Tibial nerve (tissue), 4 donors: ENCODE measurements around the gene NDRG2. TPM values are rescaled to one million over a fixed set of nuclear protein-coding genes. Genes with fewer than 3 reads are reported as not detected.

Source experiments
- DNase-seq, 2 donors: peaks; one replicate each; pipeline ENCODE4 v3.0.0-alpha.2; 2019; ENCODE audit warnings: low spot score in 2 of 2
- H3K27ac ChIP-seq, 4 donors: fragments of 200-600 bp; sonication (generic) in 3 of 4; one replicate each; pipeline ENCODE4 v1.5.1; 2017 to 2019; ENCODE audit warnings: mild to moderate bottlenecking in 1 of 4
- H3K27me3 ChIP-seq, 2 donors: fragments of 200-600 bp; sonication (generic) in 1 of 2; one replicate each; pipeline versions ENCODE4 v1.5.1 to v1.6.0; 2017 to 2019
- H3K36me3 ChIP-seq, 3 donors: fragments of 200-600 bp; sonication (generic); one replicate each; pipeline ENCODE4 v1.5.1; 2018 to 2019
- H3K4me1 ChIP-seq, 4 donors: fragments of 200-600 bp; sonication (generic) in 3 of 4; one replicate each; pipeline ENCODE4 v1.5.1; 2017 to 2019
- H3K4me3 ChIP-seq, 4 donors: fragments of 200-600 bp; sonication (generic) in 3 of 4; one replicate each; pipeline ENCODE4 v1.5.1; 2017 to 2019; ENCODE audit warnings: mild to moderate bottlenecking in 1 of 4, moderate library complexity in 1 of 4
- H3K9me3 ChIP-seq, 4 donors: fragments of 200-600 bp; sonication (generic) in 3 of 4; one replicate each; pipeline ENCODE4 v1.5.1; 2017 to 2019
- CTCF ChIP-seq, 5 experiments: fragments of 200-600 bp in 3 of 5; fragments of 450-650 bp in 2 of 5; sonication (generic) in 3 of 5; IDR thresholded peaks; one replicate each; pipeline ENCODE4 v1.5.1; 2016 to 2019; ENCODE audit warnings: antibody characterized with exemption in 5 of 5, mild to moderate bottlenecking in 3 of 5, moderate library complexity in 2 of 5
- EP300 ChIP-seq, 2 donors: sonication (generic); formaldehyde crosslinking; IDR thresholded peaks; one replicate each; pipeline ENCODE4 v1.6.1; 2017; ENCODE audit warnings: antibody characterized with exemption in 2 of 2, mild to moderate bottlenecking in 1 of 2
- POLR2A ChIP-seq, 2 donors: fragments of 450-650 bp; IDR thresholded peaks; one replicate each; pipeline ENCODE4 v1.6.1; 2017; ENCODE audit warnings: antibody characterized with exemption in 2 of 2, mild to moderate bottlenecking in 2 of 2, moderate library complexity in 2 of 2
- WGBS, 2 donors: methylation state at CpG; one replicate each; pipeline ENCODE4 v1.1.5; 2018; 5-methylcytosine and 5-hydroxymethylcytosine counted together
- total RNA-seq, 4 donors: library from RNA; depleted of rRNA; stranded (reverse); fragments of >200 nt; gene quantifications; one replicate each; pipeline ENCODE4 v1.1.0, GENCODE V29; 2016

NDRG2 gene
- total RNA-seq, 4 donors from 2014 or later, result 370 to 971 (median 750) TPM

- DNase-seq, result peak in 1 of 2 donors; percentile 57
- H3K4me3 ChIP-seq, result peak overlapping the region in 1 of 4 donors; percentile 31
- H3K4me1 ChIP-seq, result peaks cover 0 to 55% (median 31%) of the 10 kb centered on the region in 4 donors
- H3K36me3 ChIP-seq, result no peaks in the 10 kb centered on the region
- TF ChIP-seq CTCF (IDR thresholded peaks at IDR 0.05), result peak; percentile 56 to 88 (median 71)
- peak in 1 of 2 donors; percentile 36 for TF ChIP-seq EP300 (IDR thresholded peaks at IDR 0.05)
- no peak for TF ChIP-seq POLR2A (IDR thresholded peaks at IDR 0.05)
- H3K27me3 ChIP-seq, result no peaks in the 10 kb centered on the region
- H3K9me3 ChIP-seq, result no peaks in the 10 kb centered on the region
- peak overlapping the region; percentile 66 to 86 (median 80) for H3K27ac ChIP-seq
- WGBS, 2 donors, result 40 to 42% methylated on average over 8 of the region's 8 CpGs
Measured at GRCh38 chr14:21039585-21040369, 14.9 kb upstream of the NDRG2 start.

- peak; percentile 72 to 77 for DNase-seq
Measured at GRCh38 chr14:21038441-21039422, 13.9 kb upstream of the NDRG2 start.

GRCh38 chr14:21037156-21037555 is 12.3 kb upstream of the NDRG2 start:
- Histone ChIP-seq H3K27me3 (no peaks in the 10 kb centered on the region), H3K4me1 (peaks cover 0 to 37% (median 25%) of the 10 kb centered on the region in 4 donors), H3K4me3 (no peak overlapping the region), H3K36me3 (no peaks in the 10 kb centered on the region), H3K27ac (peak overlapping the region; percentile 9 to 86 (median 50)), H3K9me3 (no peaks in the 10 kb centered on the region)
- WGBS, 2 donors, result 73 to 76% methylated on average over 3 of the region's 3 CpGs
- no peak for DNase-seq
- TF ChIP-seq POLR2A (IDR thresholded peaks at IDR 0.05) (no peak), CTCF (IDR thresholded peaks at IDR 0.05) (no peak), EP300 (IDR thresholded peaks at IDR 0.05) (no peak)

More at GRCh38 chr14:21038441-21039422, 13.9 kb upstream of the NDRG2 start:
- H3K27me3 ChIP-seq, result no peaks in the 10 kb centered on the region
- 11 to 14% methylated on average over 10 of the region's 10 CpGs for WGBS, 2 donors
- no peaks in the 10 kb centered on the region for H3K36me3 ChIP-seq
- peak in 1 of 2 donors; percentile 74 for TF ChIP-seq EP300 (IDR thresholded peaks at IDR 0.05)
- peak in 1 of 5 experiments; percentile 36 for TF ChIP-seq CTCF (IDR thresholded peaks at IDR 0.05)
- peak in 1 of 2 donors; percentile 46 for TF ChIP-seq POLR2A (IDR thresholded peaks at IDR 0.05)
- peak overlapping the region in 1 of 4 donors; percentile 31 for H3K4me3 ChIP-seq
- H3K4me1 ChIP-seq, result peaks cover 0 to 49% (median 28%) of the 10 kb centered on the region in 4 donors
- H3K27ac ChIP-seq, result peak overlapping the region; percentile 66 to 86 (median 80)
- no peaks in the 10 kb centered on the region for H3K9me3 ChIP-seq

DNA sequence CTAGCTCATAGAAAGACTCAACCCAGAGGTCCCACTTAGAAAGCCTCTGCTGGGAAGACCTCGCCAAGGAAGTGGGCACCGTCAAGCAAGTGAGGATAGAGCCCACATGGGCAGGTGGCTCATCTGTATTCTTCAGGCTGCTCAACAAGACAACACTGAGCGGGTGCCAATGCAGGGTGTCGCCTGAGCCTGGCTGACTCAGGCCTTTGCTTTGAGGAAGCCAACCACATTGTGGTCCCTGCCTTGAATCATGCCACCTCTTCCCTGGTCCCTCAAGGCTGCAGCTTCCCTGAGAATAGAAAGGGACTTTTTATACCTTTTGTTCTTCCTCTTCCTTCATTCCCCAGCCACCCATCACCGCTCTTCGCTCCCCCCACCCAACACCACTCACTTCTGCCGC is 11.9 kb upstream of the NDRG2 start:
- DNase-seq, result no peak
- Histone ChIP-seq H3K27ac (peak overlapping the region; percentile 9 to 86 (median 50)), H3K4me1 (peaks cover 0 to 37% (median 25%) of the 10 kb centered on the region in 4 donors), H3K9me3 (no peaks in the 10 kb centered on the region), H3K27me3 (no peaks in the 10 kb centered on the region), H3K4me3 (no peak overlapping the region), H3K36me3 (no peaks in the 10 kb centered on the region)
- WGBS, 2 donors, result 80 to 84% methylated on average over 7 of the region's 7 CpGs
- TF ChIP-seq CTCF (IDR thresholded peaks at IDR 0.05) (no peak), POLR2A (IDR thresholded peaks at IDR 0.05) (no peak), EP300 (IDR thresholded peaks at IDR 0.05) (no peak)
